D721Med (cell line): Measurements from ENCODE around the gene MICB.
A peak's percentile ranks its signal among the peaks of the same experiment; 100 is the strongest.
"Not testable (repeated sequence)": the region's sequence is repeated elsewhere in the genome, so short reads cannot be mapped to it uniquely, and the experiment has no call there.

Source experiments
- DNase-seq: peaks from one replicate; pipeline ENCODE4 v3.0.0; 2011; ENCODE audit warnings: low spot score; ENCODE audit not compliant: insufficient read length
- FAIRE-seq: peaks from 2 replicates; lab custom pipeline; 2011; peaks lifted over from hg19 to GRCh38; lab: Jason Lieb, UNC
- CTCF ChIP-seq: IDR thresholded peaks from 2 replicates; pipeline ENCODE4 v1.5.1; 2012; ENCODE audit warnings: mild to moderate bottlenecking, control low read depth; ENCODE audit not compliant: insufficient read depth; ENCODE audit errors: missing control alignments

MICB gene

DNA sequence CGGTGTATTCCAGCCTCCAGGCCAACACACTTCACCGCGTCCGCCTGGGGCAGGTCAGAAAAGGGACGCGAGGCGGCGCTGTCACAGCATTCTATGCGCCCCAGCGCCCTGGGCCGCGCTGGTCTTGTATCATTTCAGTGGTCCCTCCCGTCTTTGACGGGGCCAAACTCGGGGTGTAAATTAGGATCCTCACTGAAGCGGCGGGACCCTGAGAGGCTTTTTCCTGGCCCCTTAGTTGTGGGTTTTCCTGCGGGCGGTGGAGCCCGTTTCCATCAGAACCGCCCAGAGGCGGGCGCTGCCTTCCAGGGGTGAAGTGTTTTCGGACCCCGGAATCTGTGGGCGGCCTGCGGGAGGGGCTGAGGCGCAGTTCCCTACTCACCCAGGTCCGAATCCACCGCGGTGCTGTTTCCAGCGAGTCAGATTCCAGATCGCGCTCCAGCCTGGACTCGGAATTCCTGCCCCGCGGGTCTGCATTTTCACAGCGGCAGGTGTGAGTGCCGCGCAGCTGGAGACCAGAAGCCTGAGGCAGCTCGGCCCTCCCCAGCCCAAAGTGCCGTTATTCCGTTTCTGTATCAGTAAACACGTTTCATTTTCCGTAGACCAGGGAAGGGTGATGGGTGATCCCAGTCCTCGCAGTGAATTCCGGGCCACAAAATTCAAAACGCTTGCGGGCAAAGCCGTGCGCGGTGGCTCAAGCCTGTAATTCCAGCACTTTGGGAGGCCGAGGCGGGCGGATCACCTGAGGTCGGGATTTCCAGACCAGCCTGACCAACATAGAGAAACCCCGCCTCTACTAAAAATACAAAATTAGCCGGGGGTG is 3.9 kb upstream of the MICB start:
- DNase-seq (peak; percentile 48), FAIRE-seq (no peak)
- peak; percentile 73 for TF ChIP-seq CTCF

- DNase-seq (no peak), FAIRE-seq (no peak)
- no peak for TF ChIP-seq CTCF
Measured at GRCh38 chr6:31495580-31495979, 2.4 kb upstream of the MICB start.

DNA sequence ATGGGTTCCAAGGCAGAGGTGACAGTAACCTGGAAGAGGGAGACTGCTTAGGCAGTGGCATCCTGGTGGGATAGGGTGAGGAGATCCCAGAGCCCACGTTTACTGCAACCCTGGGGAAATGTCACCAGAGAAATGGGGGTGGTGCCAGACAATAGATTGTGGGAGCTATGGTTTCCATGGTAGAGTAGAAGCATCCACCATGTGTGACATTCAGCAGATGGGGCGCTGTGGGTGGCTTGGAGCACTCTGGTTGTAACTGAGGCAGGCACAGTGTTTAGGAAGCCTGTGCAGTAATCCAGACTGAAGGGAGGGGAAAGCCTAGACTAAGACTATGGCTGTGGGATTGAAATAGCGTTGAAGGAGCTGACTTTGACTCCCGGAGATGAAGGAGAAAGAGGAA is 1.1 kb upstream of the MICB start:
- not testable (repeated sequence) for FAIRE-seq, DNase-seq

- DNase-seq (no peak), FAIRE-seq (no peak)
- TF ChIP-seq CTCF: no peak
Measured at GRCh38 chr6:31498748-31499147, 803 bp downstream of the MICB start.

GRCh38 chr6:31499648-31500047 is 1.7 kb downstream of the MICB start:
- FAIRE-seq, DNase-seq: not testable (repeated sequence)

DNA sequence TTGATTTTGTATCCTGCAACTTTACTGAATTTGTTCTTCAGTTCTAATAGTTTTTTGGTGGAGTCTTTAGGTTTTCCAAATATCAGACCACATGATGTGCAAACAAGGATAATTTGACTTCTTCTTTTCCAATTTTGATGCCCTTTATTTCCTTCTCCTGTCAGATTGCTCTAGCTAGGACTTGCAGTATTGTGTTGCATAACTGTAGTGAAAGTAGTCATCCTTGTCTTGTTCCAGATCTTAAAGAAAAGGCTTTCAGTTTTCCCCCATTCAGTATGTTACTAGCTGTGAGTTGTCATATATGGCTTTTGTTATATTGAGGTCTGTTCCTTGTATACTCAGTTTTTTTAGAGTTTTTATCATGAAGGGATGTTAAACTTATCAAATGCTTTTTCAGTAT is 4.6 kb downstream of the MICB start:
- no peak for TF ChIP-seq CTCF

DNA sequence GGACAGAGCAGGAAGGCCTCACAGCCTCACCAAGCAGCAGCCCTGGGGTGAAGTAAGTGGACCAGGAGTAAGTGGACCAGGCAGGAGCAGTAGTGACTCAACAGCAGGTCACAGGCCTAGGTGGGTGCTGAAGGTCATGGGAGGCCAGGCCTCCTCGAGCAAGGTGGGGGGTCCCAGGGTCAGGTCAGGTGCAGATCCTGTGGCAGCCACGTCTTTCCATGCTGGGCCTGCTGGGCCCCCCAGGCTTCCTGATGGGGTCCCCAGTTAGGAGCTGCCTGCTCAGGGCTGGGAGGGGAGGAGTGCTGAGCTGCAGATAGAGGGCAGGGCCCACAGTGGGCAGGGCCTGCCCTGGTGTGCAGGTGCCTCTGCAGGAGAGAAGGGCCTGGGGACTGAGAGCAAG is 11.1 kb downstream of the MICB start:
- DNase-seq, FAIRE-seq: not testable (repeated sequence)

More for the DNA sequence above, 4.6 kb downstream of the MICB start:
- FAIRE-seq: no peak
- DNase-seq: no peak

DNA sequence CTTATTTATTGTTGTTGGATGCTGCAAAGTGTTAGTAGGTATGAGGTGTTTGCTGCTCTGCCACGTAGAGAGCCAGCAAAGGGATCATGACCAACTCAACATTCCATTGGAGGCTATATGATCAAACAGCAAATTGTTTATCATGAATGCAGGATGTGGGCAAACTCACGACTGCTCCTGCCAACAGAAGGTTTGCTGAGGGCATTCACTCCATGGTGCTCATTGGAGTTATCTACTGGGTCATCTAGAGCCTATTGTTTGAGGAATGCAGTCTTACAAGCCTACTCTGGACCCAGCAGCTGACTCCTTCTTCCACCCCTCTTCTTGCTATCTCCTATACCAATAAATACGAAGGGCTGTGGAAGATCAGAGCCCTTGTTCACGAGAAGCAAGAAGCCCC is 12.1 kb downstream of the MICB start:
- FAIRE-seq: no peak

More for the DNA sequence above, 12.1 kb downstream of the MICB start:
- TF ChIP-seq CTCF: no peak
- no peak for DNase-seq
